ENCODE data around the gene SPTBN2.
A peak's percentile ranks its signal among the peaks of the same experiment; 100 is the strongest.

Gene SPTBN2

DNA sequence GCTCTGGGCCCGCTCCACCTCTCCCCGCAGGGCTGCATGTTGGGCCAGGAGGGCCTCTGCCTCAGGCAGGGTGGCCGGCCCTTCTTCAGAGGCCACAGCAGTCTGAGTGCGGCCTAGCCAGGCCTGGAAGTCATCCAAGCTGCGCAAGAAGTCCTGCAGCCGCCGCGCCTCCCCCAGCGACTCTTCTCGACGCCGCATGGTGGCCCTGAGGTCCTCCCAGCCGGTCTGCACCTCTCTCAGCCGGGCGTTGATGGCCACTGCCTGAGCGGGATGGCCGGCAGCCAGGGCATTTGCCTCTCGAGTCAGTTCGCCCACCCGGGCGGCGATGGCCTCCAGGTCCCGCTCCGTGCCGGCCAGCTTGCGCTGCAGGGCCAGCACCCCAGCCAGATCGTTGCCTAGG lies 28.3 kb downstream of the SPTBN2 start:
- no peak for DNase-seq

DNA sequence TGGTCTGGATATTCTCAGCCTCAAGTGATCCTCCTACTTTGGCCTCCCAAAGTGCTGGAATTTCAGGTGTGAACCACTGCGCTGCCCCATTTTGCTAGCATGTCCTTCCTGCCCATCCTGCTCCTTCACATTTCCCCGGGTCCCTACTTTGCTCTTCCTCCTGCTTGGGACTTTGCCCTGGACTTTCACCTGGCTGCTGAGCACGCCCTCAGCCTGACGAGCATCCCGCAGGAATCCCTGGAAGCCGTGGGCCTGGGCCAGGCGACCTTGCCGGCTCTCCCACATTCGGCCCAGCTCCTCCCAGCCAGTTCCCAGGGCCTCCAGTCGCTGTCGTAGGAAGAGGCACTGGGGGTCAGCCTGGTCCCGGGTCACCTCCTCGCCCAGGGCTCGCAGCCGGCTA lies 28.7 kb downstream of the SPTBN2 start:
- DNase-seq = no peak

DNA sequence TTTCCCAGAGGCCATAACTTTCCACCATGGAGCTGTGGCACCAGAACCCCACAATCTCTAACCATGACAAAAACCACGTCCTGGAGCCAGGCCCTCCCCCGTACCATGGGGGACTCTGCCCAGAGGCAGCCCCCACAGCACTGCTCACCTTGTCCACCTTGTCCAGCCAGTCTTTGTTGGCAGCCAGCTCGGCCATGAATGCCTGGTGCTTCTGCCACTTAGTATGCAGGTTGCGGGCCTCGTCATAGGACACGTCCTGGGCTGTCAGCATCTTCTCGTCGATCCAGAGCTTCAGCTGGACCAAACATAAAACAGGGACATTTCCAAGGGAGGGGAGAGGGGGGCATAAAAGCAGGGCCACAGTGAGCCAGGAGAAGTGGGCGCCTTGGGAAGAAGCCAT lies 30.5 kb downstream of the SPTBN2 start:
- DNase-seq = no peak

GRCh38 chr11:66697988-66698387 lies 31.0 kb downstream of the SPTBN2 start:
- no peak for DNase-seq

- DNase-seq = no peak
Measured at GRCh38 chr11:66696146-66696545, 32.9 kb downstream of the SPTBN2 start.

DNA sequence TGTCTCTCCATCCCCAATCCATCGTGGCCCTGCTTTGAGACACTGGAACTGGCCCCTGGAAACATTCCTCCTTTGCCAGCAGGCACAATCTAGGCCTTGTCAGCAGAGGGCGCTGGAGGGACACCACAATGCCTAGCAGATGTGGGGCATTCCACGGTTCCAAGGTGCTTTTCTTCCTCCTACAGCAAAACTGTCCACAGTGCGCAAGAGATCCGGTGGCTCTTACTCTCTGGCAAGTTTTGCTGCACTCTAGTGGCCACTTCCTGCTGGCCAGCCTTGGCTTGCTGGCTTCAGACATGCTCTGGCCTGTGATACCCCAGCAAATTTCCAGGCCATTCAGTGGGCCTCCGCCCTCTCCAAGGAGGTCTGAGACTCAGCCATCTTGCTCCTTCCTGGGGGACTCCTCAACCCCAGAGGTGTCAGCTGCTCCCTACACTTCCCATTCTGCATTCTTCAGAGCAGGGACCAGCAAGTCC lies 34.2 kb downstream of the SPTBN2 start:
- peak; percentile 88 to 90 for DNase-seq

DNA sequence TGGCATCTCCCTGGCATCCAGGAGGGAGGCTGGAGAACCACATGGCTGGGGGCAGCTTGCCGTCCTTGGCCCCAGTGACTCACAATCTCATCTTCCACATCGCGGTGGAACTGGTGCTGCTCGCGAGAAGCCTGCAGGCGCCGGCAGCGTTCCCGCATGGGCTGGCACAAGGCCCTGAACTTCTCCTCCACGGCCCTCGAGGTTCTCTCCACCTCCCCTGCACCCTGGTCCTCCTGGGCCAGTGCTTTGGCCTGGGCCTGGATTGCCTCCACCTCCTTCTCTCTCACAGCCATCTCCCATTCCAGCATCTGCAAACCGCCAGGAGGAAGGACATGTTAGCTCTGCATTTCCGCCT lies 35.0 kb downstream of the SPTBN2 start:
- no peak for DNase-seq

DNA sequence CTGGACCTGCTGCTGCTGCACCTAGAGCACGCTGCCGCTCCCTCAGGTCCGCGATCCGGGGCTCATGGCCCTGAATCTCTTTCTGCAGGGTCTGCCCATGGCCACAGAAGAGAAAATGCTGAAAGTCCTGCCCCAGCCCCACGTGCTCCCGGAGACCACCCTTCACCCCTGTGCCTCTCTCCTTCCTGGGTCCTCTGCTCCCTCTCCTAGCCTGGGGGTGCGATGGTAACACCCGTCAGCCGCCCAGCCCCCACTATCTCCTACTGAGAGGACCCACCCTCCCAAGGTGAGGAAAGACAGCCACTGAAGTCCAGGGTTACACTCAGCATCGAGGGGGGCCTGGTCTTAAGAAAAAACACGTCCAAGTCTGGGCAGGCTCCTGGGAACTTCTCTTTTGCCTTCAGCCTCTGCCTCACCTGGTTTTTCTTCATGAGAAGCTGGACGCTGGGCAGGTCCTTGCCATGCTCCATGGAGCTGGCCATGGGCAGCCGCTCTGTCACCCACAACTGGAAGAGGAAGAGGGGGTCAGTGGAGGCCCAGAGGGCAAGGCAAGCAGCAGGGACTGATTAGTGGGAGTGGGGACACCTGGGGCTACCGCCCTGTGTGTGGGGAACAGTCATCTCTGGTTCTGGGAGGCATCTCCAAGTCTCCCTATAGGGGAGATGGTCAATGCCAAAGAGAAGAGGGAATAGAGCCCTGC lies 35.5 kb downstream of the SPTBN2 start:
- no peak for DNase-seq

DNA sequence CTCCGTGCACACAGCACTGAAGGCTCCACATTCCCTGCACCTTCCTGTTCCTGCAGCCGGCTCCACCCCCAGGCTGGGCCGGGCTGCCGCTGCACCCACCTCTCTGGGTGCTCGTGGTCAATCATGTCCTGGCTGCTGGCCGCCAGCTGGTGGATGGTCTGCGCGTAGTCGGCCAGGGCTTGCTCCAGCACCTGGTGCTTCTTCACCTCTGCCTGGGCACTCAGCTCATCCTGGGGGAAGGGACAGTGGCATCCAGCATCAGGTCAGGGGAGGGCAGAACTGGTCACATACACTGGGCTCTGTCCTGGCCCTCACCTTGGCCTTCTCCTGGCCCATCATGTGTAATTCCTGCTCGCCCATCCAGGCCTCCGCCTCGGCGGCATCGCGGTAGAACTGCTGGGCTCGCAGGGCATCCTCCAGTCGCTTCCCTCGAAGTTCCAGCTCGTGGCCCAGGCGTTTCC lies 36.1 kb downstream of the SPTBN2 start:
- DNase-seq = no peak

DNA sequence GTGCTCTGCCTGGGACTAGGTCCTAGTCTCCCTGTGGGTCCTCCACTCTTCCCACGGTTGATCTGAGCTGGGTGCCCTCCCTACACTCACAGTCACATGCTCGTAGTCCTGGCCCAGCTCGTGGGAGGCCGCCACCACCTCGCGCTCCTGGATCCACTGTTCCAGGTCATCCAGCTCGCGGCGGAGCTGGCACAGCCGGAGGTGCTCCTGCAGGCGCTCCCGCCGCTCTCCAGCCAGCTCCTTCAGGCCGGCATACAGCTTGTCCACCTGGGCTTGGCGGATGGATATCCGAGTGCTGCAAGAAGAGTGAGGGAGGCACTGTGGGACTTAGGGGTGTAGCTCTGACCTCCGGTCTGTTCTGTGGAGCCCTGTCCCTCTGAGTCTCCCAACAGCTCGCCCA lies 36.6 kb downstream of the SPTBN2 start:
- DNase-seq = no peak

GRCh38 chr11:66691311-66691980 lies 37.6 kb downstream of the SPTBN2 start:
- DNase-seq = no peak

GRCh38 chr11:66689661-66690590 lies 39.1 kb downstream of the SPTBN2 start:
- no peak for DNase-seq

DNA sequence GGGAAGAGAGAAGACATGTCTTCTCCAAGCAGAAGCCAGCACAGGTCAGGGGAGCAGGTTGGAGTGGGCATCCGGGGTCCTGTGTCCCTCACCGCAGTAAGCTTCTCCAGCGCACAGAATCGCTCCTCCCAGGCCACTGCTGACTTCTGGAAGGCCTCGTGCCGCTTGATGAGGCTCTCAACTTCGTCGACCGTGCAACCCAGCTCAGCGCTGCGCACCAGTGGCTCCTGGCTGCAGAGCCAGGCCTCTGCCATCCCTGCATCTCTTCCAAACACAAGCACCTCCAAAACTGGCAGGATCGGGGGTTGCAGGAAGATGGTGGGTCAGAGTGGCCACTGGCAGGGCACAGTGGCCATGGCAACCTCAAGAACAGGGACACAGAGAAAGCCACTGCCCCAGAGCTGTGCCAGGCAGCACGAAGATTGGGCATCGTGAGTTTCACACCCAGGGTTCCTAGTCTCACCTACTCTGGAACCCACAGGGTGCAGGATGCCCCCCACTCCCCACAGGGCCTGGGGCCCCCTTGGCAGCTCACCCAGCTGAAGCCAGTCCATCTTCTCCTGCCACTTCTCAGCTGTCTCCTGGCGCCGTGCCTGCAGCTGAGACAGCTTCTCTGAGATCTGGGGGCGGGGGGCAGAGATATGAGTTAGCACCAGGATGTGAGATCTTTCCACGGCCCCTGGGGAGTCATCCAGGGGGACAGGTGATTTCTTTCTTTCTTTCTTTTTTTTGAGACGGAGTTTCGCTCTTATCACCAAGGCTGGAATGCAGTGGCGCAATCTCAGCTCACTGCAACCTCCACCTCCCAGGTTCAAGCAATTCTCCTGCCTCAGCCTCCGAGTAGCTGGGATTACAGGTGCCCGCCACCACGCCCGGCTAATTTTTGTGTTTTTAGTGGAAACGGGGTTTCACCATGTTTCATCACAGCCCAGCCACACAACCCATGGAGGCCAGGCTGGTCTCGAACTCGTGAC lies 40.2 kb downstream of the SPTBN2 start:
- DNase-seq = no peak

DNA sequence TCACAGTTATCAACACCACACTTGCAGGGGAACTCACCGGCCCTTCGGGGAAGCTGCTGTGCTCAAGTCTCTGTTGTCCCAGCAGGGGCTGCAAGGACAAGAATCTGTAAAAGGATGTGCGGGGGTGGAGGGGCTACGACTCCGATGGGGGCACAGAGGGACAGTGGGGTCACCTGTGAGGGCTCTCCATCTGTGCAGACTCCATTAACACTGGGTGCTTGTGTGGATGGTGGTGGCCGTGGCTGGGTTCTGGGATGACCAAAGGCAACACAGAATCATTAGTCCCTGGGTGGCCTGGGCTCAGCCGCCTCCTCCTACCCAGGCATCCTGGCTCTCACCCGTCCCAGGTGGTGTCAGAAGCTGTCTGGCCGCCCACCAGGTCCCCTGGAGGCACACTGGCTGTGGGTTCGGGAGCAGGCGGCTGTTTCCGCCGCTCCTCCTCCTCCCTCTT lies 41.2 kb downstream of the SPTBN2 start:
- no peak for DNase-seq

DNA sequence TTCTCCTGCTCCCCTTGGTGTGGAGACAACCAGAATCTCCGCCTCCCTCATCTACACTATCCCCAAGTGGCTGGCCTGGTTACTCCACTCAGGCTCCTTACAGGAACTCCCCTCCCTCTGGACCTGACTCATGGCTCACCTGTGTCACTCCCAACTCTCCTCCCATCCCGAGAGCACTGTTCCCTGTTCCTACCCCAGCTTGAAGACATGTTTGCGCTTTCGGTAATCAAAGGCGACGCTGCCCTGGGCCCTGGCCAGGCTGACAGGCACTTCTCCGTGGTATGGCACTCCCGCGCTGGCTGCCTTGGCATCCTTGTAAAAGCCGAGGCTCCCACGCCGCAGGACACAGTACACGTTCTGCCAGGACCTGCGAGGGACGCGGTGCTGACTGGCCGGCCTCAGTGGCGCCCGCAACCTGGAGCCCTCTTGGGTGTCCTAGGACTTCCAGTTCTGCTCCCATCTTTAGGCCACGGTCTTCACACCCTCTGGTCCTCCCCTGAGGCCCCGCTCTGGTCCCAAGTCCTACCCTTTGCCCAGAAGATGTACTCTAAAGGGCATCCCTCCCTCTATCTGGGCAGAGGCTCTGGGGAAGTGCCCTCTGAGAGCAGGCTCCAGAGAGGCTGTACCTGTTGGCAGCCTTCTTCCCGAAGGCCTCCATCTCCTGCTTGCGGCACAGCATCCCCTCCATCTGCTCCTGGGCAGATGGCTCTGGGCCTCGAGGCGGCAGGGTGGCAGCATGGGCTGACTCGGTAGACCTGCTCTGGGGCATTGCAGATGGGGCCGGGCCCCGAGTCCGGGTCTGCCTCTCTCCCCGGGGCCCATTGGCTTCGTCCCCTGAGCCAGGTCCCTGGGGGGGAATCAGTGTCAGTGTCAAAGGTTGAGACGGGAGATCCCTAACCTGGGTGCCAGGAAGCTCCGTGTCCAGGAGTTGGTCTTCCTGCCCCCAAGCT lies 41.9 kb downstream of the SPTBN2 start:
- DNase-seq = no peak

DNA sequence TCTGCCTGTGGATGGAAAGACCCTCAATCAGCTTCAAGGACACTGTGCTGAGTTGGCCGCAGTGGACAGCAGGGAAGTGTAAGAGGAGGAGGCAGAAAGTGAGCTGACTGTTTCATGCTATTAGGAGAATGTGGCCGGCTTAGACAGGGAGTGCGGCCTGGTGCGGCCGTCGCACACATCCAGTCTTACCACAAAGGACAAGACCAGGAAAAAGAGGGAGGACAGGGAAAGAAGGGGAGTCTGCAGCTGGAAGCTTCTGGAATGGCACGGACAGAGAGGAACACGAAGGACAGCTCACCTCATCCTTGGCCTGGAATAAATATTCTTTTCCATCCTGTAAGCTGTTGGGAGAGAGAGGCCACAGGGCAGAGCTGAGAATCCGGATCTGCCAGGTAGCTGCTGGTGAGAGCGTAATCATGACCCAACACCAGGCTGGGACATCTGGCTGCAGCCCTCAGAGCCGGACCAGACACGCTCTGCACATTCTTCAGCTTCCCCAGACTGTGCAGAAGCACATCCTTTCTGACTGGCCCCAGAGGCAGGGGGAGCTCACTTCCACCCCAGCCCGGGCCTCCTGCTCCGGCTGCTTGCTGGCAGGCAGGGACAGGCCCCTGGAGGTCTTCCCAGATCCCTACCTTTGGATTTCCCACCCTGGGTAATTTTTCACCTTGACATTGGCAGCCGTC lies 42.8 kb downstream of the SPTBN2 start:
- DNase-seq = no peak

DNA sequence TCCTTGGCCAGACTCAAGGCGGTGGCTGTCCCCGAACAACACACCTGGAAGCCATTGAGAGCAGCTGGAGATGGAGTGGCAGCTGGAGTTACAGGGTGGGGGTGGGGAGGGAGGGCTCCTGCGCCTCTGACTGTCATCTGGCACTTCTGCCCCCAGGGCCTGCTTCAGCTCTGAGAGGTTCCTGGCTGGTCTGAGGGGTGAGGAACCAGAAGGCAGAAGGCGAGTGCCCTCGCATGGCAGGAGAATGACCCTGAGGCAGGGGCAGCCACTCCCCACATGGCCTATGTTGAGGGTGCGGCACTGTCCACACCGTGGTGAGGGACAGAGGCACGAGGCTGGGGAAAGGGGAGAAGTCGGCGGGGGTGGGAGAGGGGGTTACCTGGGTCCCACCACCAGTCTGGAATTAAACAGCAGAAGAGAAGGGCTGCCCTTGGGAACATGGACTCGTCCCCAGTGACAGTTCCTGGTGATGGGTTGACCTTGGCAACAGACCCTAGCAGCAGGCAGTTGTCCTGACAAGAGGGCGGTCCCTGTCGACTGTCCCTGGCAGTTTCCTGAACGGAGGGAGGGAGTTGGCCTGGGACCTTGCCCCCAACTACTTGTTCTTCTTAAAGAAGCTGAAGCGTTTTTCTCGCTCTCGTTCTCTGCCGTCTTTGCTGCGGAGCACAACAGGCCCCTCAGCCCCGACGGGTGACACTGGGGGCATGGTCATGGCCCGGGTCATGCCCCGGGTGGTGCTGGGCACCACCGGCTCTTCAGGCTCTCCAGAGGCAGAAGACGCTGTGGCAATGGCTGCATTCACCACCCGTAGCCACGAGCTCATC lies 43.5 kb downstream of the SPTBN2 start:
- no peak for DNase-seq

DNA sequence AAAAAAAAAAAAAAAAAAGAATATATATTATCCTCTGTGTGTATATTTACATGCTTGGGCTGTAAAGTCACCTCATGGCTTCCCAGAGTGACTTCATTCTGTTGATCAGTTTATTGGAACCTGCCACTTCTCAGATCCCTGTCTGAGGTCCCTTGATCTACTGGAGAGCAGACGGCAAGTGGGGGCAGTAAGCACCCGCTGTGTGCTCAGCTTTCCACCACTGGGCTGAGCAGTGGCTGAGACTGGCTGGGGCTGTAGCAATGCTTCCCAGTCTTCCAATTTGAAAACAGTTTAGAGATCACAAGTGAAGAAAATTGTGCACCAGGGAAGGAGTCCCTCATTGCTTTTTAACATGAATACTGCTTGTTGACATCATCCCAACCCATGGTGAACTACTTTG lies 44.4 kb downstream of the SPTBN2 start:
- DNase-seq = no peak

GRCh38 chr11:66683877-66684276 lies 45.1 kb downstream of the SPTBN2 start:
- no peak for DNase-seq
